Activated naive CD8-positive, alpha-beta T cell treated with anti-CD3 and anti-CD28 coated beads, Interleukin-2, amount 10 ng/mL, durations not matched to agents 7 days and 5 days (primary cell): ENCODE measurements around the gene ZDHHC11. TPM values are rescaled to one million over a fixed set of nuclear protein-coding genes. Genes with fewer than 3 reads are reported as not detected.
"Not testable (repeated sequence)": the region's sequence is repeated elsewhere in the genome, so short reads cannot be mapped to it uniquely, and the experiment has no call there.

ENCODE experiments used
- ATAC-seq: fragments of 150-1000 bp; cut with Tn5 transposase; one replicate; pipeline ENCODE4 v1.10.0; 2021; ENCODE audit warnings: low read depth, moderate library complexity
- POLR2A ChIA-PET: fragments of 350-600 bp; sonication (Branson Sonifier 250); formaldehyde crosslinking; loops from one replicate; lab custom pipeline; 2021; ENCODE audit warnings: antibody characterized with exemption; lab: Charles Lee
- DNase-seq: peaks from one replicate; pipeline ENCODE4 v3.0.0; 2021
- H3K27ac Mint-ChIP-seq: one replicate; pipeline ENCODE4 v1.8.0; 2022; ENCODE audit warnings: mild to moderate bottlenecking, mixed read lengths
- H3K27me3 Mint-ChIP-seq: one replicate; pipeline ENCODE4 v1.8.0; 2022; ENCODE audit warnings: mild to moderate bottlenecking, moderate library complexity, mixed read lengths
- H3K36me3 Mint-ChIP-seq: one replicate; pipeline ENCODE4 v1.8.0; 2021; ENCODE audit warnings: mild to moderate bottlenecking, mixed read lengths
- H3K4me1 Mint-ChIP-seq: one replicate; pipeline ENCODE4 v1.8.0; 2021; ENCODE audit warnings: mixed read lengths
- H3K4me3 Mint-ChIP-seq: one replicate; pipeline ENCODE4 v1.8.0; 2022; ENCODE audit warnings: mild to moderate bottlenecking, moderate library complexity, mixed read lengths
- H3K9me3 Mint-ChIP-seq: one replicate; pipeline ENCODE4 v1.8.0; 2021; ENCODE audit warnings: mixed read lengths
- total RNA-seq, 2 experiments: library from RNA; stranded (reverse); gene quantifications; one replicate each; pipeline ENCODE4 v1.2.3, GENCODE V29; 2021

Gene ZDHHC11
- total RNA-seq, 2 experiments from 2014 or later: 10.2 to 12.8 TPM

- Mint-ChIP-seq H3K4me1 (peaks cover 3% of the 10 kb centered on the region), H3K27me3 (no peaks in the 10 kb centered on the region), H3K9me3 (no peaks in the 10 kb centered on the region), H3K4me3 (no peak overlapping the region), H3K36me3 (no peaks in the 10 kb centered on the region), H3K27ac (no peak overlapping the region)
- DNase-seq: peak; percentile 16
- no peak for ATAC-seq
- POLR2A ChIA-PET: no interaction called here
These were observed 1.0 kb downstream of the ZDHHC11 start for GRCh38 chr5:849651-850301.

GRCh38 chr5:848671-849111, 2.1 kb downstream of the ZDHHC11 start:
- POLR2A ChIA-PET: no interaction called here
- DNase-seq (no peak), ATAC-seq (no peak)
- no peak overlapping the region for H3K4me3 Mint-ChIP-seq
- peaks cover 3% of the 10 kb centered on the region for H3K4me1 Mint-ChIP-seq
- H3K27me3 Mint-ChIP-seq: no peaks in the 10 kb centered on the region
- H3K9me3 Mint-ChIP-seq: no peaks in the 10 kb centered on the region
- no peaks in the 10 kb centered on the region for H3K36me3 Mint-ChIP-seq
- no peak overlapping the region for H3K27ac Mint-ChIP-seq

DNA sequence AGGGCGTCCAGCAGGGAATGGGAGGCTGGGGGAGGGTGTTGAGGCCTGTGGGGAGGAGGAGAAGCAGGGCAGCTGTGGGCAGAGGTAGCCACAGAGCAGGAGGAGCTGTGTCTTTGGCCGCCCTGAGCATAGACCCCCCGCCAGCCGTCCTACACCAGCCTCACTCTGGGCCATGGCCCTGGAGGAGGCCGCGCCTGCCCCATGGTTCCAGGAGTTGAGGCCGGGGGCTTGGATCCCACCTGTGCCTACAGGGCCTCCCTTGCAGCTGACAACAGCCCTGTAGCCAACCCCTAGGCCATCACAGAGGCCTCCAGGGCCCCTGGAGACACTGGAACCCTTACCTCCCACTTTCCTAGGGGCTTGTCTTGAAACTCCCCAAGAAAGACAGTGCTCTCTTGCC, 3.0 kb downstream of the ZDHHC11 start:
- H3K4me3 Mint-ChIP-seq, H3K36me3 Mint-ChIP-seq, POLR2A ChIA-PET, H3K27me3 Mint-ChIP-seq, H3K9me3 Mint-ChIP-seq, H3K27ac Mint-ChIP-seq, H3K4me1 Mint-ChIP-seq, ATAC-seq: not testable (repeated sequence)
- peak; percentile 19 for DNase-seq

- H3K4me1 Mint-ChIP-seq, H3K4me3 Mint-ChIP-seq, H3K9me3 Mint-ChIP-seq, H3K27ac Mint-ChIP-seq, ATAC-seq, H3K27me3 Mint-ChIP-seq, DNase-seq, H3K36me3 Mint-ChIP-seq, POLR2A ChIA-PET: not testable (repeated sequence)
These were observed 3.6 kb downstream of the ZDHHC11 start for GRCh38 chr5:847212-847611.

DNA sequence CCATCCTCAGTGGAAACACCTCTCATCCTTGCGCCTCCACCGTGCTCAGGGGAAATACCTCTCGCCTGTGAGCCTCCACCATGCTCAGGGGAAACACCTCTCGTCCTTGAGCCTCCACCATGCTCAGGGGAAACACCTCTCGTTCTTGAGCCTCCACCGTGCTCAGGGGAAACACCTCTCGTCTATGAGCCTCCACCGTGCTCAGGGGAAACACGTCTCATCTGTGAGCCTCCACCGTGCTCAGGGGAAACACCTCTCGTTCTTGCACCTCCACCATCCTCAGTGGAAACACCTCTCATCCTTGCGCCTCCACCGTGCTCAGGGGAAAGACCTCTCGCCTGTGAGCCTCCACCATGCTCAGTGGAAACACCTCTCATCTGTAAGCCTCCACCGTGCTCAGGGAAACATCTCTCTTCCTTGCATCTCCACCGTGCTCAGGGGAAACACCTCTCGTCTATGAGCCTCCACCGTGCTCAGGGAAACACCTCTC, 4.1 kb downstream of the ZDHHC11 start:
- H3K9me3 Mint-ChIP-seq, POLR2A ChIA-PET, H3K4me3 Mint-ChIP-seq, H3K36me3 Mint-ChIP-seq, H3K27me3 Mint-ChIP-seq, ATAC-seq, H3K4me1 Mint-ChIP-seq, H3K27ac Mint-ChIP-seq: not testable (repeated sequence)
- DNase-seq: peak; percentile 18

DNA sequence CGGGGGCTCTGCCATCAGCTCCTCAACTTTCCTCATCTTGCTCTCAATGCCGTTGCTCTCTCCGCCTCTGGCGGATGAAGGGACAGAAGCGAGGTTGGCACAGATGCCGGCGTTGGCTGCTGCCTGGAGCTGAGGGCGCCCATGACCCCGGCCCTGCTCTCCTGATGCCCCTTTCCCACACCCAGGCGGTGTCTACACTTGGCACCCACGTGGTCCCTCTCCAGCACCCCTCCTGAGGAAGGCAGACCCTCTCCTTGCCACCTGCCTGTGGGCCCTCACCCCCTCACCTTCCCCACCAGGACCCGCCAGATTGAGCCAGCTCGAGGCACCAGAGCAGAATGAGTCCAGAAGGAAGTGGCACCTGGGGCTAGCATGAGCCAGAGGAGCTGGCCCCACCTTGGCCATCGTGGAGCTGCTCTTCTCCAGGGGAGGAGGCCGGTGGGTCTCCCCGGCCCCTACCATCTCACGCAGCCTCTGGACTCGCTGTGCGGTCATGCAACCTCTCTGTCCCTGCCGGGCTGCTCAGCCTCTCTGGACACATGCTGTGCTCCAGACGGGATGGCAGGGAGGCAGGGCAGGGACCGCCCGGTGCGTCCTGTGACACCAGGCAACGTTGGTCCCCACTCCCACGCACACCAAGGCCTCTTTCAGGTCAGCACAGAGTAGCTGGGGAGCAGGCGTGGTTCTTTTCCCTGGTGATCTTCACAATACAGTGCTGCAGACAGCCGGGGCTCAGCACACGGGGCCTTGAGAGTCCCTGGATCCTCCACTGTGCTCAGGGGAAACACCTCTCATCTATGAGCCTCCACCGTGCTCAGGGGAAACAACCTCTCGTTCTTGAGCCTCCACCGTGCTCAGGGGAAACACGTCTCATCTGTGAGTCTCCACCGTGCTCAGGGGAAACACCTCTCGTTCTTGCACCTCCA, 4.8 kb downstream of the ZDHHC11 start:
- POLR2A ChIA-PET, ATAC-seq, H3K4me1 Mint-ChIP-seq, H3K9me3 Mint-ChIP-seq, H3K27ac Mint-ChIP-seq, DNase-seq, H3K4me3 Mint-ChIP-seq, H3K27me3 Mint-ChIP-seq, H3K36me3 Mint-ChIP-seq: not testable (repeated sequence)

DNA sequence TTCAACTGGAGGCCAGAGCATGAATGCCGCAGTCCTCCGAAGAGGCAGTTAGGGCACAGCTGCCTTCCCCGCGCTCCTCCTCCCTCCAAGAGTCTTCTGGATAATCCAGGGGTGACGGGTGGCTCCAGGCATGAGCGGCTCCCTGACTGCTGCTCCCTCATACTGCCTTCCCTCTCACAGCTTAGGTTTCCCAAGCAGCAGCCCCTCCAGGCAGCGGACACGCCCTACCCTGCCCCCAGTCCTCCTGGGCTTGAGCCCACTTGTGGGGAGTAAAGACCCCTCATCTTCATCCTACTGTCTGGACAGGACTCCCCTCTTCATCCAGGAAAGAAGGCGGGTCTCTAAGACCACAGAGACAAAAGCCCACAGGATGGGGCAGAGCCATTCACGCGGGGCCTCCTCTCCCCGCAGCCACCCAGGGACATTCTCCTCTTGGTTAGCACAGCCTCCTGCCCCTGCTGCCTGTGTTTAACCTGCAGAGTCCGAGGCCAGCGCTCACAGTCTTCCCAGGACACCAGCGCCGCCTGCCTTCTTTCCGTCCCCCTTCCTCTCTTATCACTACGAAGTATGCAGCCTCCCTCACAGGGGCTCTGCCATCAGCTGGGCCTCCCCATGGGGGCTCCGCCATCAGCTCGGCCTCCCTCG, 5.6 kb downstream of the ZDHHC11 start:
- H3K36me3 Mint-ChIP-seq, POLR2A ChIA-PET, H3K27ac Mint-ChIP-seq, H3K27me3 Mint-ChIP-seq, H3K4me1 Mint-ChIP-seq, H3K4me3 Mint-ChIP-seq, H3K9me3 Mint-ChIP-seq, ATAC-seq: not testable (repeated sequence)
- peak; percentile 22 for DNase-seq

DNA sequence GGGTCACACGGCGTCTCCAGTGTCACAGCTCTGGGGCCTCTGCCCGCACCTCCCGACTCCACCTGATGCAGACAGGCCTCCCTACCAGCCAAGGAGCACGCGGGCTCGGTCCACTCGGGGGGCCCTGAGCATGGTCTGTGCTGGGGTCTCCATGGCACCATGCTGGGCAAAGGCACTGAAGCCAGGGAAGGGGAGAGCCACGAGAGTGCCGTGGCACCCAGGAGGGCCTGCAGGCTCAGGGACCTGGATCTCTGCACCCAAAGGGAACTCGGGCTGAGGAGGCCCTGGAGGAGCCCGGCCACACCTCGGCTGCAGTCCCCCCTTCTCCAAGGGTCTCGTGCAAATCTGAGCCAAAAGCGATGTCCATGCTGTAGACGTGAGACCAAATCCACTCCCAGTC, 6.4 kb downstream of the ZDHHC11 start:
- H3K27me3 Mint-ChIP-seq, H3K27ac Mint-ChIP-seq, H3K4me1 Mint-ChIP-seq, ATAC-seq, H3K36me3 Mint-ChIP-seq, POLR2A ChIA-PET, H3K9me3 Mint-ChIP-seq, H3K4me3 Mint-ChIP-seq, DNase-seq: not testable (repeated sequence)

- H3K27ac Mint-ChIP-seq, H3K4me3 Mint-ChIP-seq, H3K27me3 Mint-ChIP-seq, H3K4me1 Mint-ChIP-seq, H3K36me3 Mint-ChIP-seq, H3K9me3 Mint-ChIP-seq, POLR2A ChIA-PET, DNase-seq, ATAC-seq: not testable (repeated sequence)
These were observed 6.9 kb downstream of the ZDHHC11 start for GRCh38 chr5:843926-844325.

DNA sequence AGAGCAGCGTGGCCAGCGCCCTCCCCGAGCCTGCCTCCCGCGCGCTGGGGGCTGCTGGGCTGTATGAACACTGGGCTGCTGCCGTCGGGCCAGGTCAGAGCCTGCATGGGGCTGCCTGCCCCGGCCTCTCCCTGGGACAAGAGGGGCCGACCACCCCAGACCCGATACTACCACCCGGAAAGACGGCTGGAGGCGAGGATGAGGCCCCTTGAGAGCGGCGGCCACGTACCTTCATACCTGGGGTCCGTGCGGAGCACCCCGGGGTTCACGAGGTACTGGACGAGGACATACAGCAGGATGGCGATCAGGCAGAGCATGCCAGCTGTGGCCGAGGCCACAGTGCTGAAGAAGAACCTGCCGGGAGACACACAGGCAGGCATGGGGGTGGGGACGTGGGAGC, 7.4 kb downstream of the ZDHHC11 start:
- H3K4me1 Mint-ChIP-seq, H3K27ac Mint-ChIP-seq, H3K27me3 Mint-ChIP-seq, POLR2A ChIA-PET, H3K9me3 Mint-ChIP-seq, H3K4me3 Mint-ChIP-seq, H3K36me3 Mint-ChIP-seq, DNase-seq, ATAC-seq: not testable (repeated sequence)

GRCh38 chr5:842402-843221, 8.2 kb downstream of the ZDHHC11 start:
- POLR2A ChIA-PET, H3K4me3 Mint-ChIP-seq, H3K27ac Mint-ChIP-seq, H3K4me1 Mint-ChIP-seq, H3K9me3 Mint-ChIP-seq, H3K27me3 Mint-ChIP-seq, DNase-seq, ATAC-seq, H3K36me3 Mint-ChIP-seq: not testable (repeated sequence)

DNA sequence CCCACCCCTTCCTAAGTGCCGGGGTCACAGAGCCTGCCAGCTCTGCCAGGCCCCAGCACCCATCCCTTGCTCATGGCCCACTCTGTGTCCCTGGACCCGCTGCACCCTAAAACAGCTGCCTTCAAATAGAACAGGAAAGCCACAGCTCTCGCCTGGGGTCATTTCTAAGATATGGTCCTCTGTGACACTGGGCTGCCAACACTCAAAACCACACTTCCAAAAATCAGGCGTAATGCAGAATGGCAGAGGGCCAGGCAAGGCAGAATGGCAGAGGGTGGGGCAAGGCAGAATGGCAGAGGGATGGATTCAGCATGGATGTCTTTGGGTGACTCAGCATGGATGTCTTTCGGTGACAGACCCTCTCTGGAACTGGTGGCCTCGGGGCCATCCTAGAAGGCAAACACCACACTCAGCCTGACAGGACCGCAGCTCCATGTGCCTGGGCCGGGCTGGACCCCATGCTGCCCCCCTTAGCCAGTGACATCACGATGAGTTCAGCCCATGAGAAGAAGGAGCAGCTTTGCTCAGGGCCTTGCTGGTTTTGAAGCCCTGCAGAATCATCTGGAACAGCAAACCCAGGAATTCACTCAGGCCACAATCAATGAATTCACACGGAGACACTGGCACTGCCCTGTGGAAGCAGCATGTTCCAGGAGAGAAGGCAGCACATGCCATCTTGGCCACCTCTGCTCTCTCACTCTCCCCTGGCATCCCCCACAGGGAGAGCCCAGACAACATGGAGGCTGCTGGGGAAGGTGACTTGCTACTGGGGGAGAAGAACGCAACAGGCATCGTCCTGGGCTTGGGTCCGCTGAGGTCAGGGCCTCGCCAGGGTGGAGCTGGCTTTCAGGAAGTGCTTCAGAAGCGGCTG, 9.0 kb downstream of the ZDHHC11 start:
- H3K4me1 Mint-ChIP-seq, H3K4me3 Mint-ChIP-seq, POLR2A ChIA-PET, H3K27ac Mint-ChIP-seq, ATAC-seq, H3K36me3 Mint-ChIP-seq, H3K9me3 Mint-ChIP-seq, H3K27me3 Mint-ChIP-seq: not testable (repeated sequence)
- peak; percentile 24 for DNase-seq
